ENCODE measurements around the gene CDA.
A peak's percentile ranks its signal among the peaks of the same experiment; 100 is the strongest.

Gene CDA

DNA sequence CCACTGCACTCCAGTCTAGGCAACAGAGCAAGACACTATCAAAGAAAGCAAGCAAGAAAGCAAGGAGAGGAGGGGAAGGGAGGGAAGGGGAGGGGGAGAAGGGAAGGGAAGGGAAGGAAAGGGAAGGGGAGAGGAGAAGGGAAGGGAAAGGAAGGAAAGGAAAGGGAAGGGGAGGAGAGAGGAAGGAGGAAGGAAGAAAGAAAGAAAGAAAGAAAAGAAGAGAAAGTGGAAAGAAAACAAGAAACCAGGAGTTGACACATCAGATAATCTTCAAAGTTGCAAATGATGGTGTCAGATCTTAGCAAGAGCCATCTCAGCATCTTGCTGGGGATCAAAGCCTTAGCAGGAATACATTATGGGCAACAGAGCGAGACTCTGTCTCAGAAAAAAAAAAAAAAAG lies 14.9 kb upstream of the CDA start:
- DNase-seq (ENCODE audit: low read depth) = no peak
- H3K4me3 ChIP-seq (ENCODE audit: low read length) = no peak overlapping the region
- TF ChIP-seq, protein P1, sequence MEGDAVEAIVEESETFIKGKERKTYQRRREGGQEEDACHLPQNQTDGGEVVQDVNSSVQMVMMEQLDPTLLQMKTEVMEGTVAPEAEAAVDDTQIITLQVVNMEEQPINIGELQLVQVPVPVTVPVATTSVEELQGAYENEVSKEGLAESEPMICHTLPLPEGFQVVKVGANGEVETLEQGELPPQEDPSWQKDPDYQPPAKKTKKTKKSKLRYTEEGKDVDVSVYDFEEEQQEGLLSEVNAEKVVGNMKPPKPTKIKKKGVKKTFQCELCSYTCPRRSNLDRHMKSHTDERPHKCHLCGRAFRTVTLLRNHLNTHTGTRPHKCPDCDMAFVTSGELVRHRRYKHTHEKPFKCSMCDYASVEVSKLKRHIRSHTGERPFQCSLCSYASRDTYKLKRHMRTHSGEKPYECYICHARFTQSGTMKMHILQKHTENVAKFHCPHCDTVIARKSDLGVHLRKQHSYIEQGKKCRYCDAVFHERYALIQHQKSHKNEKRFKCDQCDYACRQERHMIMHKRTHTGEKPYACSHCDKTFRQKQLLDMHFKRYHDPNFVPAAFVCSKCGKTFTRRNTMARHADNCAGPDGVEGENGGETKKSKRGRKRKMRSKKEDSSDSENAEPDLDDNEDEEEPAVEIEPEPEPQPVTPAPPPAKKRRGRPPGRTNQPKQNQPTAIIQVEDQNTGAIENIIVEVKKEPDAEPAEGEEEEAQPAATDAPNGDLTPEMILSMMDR (conservative IDR thresholded peaks at IDR 0.05; ENCODE audit: low read depth, low read length) = no peak

DNA sequence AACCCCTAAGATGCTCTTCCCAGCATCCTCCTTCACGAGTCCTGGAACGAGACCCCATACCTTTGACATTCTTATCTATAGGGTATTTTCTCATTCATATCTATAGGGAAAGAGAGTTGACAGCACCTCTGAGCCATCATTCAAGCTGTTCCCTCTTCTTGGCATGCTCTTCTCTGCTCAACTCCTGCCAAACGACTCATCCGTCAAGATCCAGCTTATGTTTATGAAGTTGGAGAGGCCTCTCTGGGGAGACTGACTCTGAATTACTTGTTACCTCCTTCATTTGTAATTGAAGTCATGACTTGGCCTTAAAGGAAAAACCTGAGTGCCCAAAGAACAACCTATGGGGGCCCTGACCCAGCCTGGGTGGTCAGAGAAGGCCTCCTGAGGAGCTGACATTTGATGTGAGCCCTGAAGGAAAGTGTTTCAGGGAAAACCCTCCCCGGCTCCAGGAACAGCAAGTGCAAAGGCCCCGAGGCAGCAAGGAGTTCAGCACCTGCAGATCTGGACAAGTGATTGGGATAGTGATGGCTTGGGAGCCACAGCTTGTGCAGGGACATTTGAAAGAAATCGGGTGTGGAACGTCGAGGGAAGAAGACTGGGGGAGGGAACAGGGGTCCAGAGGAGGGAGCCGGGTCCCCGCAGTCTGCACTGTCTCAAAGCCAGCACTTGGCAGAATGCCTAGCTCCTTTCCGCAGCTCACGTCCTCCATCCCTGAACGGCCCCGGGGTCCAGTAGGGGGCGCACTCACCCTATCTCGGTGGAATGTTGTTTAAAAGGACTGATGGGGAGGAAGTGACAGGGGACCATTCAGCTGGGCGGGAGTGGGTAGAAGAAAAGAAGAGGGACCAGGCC lies 14.0 kb upstream of the CDA start:
- TF ChIP-seq, protein P1 (conservative IDR thresholded peaks at IDR 0.05; ENCODE audit: low read depth, low read length) = peak; percentile 51
- no peak overlapping the region for H3K4me3 ChIP-seq (ENCODE audit: low read length)
- no peak for DNase-seq (ENCODE audit: low read depth)

DNA sequence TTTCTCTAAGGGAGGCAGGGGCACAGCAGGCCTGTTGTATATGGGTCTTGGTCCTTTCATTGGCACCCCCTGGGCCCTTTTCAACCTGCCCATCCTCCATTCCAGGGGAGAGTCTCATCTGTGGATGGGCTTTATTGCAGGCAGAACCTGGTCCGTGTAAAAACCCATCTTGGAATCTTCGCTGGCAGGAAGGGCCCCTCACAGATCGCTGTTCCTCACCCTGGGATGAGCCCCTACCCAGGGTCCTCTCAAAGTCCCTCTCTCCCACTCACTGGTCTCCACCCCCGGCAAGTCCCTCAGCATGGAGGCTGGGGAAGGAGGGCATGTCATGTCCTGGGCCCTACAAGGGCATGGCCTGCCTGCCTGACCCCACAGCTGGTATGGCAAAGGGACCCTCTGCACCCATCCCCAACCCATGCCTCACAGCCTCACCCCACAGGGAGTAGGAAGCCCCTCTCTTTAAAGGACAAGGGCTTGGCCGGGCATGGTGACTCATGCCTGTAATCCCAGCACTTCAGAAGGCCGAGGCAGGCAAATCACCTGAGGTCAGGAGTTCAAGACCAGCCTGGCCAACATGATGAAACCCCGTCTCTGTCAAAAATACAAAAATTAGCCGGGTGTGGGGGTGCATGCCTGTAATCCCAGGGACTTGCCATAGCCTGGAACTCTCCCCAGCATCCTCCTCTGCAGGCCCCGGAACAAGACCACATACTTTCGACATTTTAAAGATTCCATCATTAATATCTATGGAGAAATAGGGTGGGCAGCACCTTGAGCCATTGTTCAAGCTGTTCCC lies 13.2 kb upstream of the CDA start:
- TF ChIP-seq, protein P1 (conservative IDR thresholded peaks at IDR 0.05; ENCODE audit: low read depth, low read length) = no peak
- H3K4me3 ChIP-seq (ENCODE audit: low read length) = no peak overlapping the region
- DNase-seq (ENCODE audit: low read depth) = no peak

DNA sequence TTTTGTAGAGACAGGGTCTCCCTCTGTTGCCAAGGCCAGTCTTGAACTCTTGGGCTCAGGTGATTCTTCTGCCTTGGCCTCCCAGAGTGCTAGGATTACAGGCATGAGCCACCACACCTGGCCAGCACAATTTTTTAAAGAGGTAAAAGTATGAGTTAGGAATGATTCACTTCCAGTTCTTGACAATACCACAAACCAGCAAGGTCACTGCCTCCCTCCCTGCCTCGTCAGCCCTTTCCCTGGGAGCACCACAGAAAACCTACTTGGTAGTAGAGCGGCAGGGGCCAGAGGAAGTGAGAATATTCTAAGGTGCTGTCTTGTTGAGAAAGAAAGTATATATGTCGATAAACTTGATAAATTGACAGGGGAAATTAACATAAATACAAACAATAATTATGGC lies 10.8 kb upstream of the CDA start:
- TF ChIP-seq, protein P1 (conservative IDR thresholded peaks at IDR 0.05; ENCODE audit: low read depth, low read length) = no peak
- DNase-seq (ENCODE audit: low read depth) = no peak
- H3K4me3 ChIP-seq (ENCODE audit: low read length) = no peak overlapping the region

DNA sequence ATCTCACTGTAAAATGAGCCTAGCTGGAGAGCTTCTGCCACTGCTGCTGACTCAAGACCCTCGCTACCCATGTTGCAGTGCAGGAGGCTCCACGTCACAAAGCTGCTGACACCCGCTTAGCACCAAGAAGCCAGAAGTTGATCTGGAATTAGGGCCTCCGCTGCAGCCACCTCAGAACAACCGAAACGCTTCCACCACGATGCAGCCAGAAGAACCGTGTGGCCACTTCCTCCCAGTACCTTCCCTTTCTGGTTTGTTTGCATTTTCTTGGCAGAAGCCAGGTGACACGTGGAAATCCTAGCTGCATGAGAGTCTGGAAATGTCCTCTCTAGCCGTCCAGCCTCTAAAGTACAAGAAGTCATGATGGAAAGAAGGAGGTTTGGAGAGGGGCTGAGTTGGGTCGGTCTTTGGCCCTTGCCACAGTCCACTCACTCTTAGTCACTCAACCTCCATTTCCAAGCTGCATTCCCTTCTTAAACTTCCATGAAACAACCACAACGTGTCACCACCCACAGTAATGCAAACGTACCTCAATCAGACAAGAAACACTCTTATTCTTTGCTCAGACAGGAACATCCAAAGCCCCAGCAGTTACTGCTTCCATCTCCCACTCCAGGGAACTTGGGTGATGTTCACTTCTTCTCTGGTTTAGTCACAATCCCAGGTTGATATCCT lies 10.0 kb upstream of the CDA start:
- no peak for DNase-seq (ENCODE audit: low read depth)
- H3K4me3 ChIP-seq (ENCODE audit: low read length) = no peak overlapping the region
- TF ChIP-seq, protein P1 (conservative IDR thresholded peaks at IDR 0.05; ENCODE audit: low read depth, low read length) = no peak

DNA sequence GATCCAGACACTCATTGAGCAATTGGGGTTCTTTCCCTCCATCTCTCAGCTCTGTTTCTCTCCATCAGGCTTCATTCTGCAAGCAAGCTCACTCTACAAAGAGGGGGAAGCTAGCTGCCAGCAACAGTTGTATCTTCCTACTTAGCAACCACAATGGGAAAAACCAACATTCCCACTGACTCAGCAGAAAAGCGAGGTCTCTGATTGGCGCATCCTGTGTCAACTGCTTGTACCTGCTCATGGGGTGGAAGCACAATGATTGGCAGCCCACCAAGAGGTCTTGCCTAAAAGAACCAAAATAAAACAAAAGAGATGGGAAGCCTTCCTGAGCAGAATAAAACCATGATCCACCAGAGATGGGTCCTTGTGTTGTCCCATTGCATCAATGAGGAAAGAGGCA lies 4.0 kb upstream of the CDA start:
- DNase-seq (ENCODE audit: low read depth) = no peak
- no peak overlapping the region for H3K4me3 ChIP-seq (ENCODE audit: low read length)
- TF ChIP-seq, protein P1 (conservative IDR thresholded peaks at IDR 0.05; ENCODE audit: low read depth, low read length) = no peak
